SK-N-SH (cell line): ENCODE data around the gene CACNA2D1. TPM values are rescaled to one million over a fixed set of nuclear protein-coding genes. Genes with fewer than 3 reads are reported as not detected.
A peak's percentile ranks its signal among the peaks of the same experiment; 100 is the strongest.

ENCODE experiments used
- CTCF ChIA-PET: fragments of 300-600, 350-600 bp; formaldehyde crosslinking; extraction: SDS; loops from one replicate; lab custom pipeline; 2021; lab: Yijun Ruan, JAX
- POLR2A ChIA-PET: fragments of 350-600 bp; sonication (Branson Sonifier 250); formaldehyde crosslinking; extraction: SDS; loops from one replicate; lab custom pipeline; 2020; ENCODE audit warnings: antibody characterized with exemption, inconsistent platforms; lab: Yijun Ruan, JAX
- DNase-seq: peaks from one replicate; pipeline ENCODE4 v3.0.0; 2012
- H2AFZ ChIP-seq: fragments of 200-600 bp; sonication (generic); 2 replicates; pipeline ENCODE4 v1.8.1; 2016; ENCODE audit warnings: antibody characterized with exemption, mild to moderate bottlenecking, low read depth
- H3F3A ChIP-seq: fragments of 200-600 bp; sonication (generic); replicated peaks from 2 replicates; pipeline ENCODE3; 2016; ENCODE audit warnings: antibody characterized with exemption, mild to moderate bottlenecking; ENCODE audit not compliant: insufficient read depth
- H3K27ac ChIP-seq, 2 experiments: fragments of 200-500 bp in 1 of 2; fragments of 200-600 bp in 1 of 2; sonication (Bioruptor generic) in 1 of 2; sonication (generic), shearing (Covaris generic) in 1 of 2; 2 replicates each; pipeline versions ENCODE4 v1.5.1 to v1.6.1; 2014 to 2016; ENCODE audit warnings: low read depth in 2 of 2, inconsistent platforms in 1 of 2, low read length in 1 of 2, mild to moderate bottlenecking in 1 of 2, mixed read lengths in 1 of 2
- H3K27me3 ChIP-seq: fragments of 200-600 bp; sonication (generic), shearing (Covaris generic); 2 replicates; pipeline ENCODE4 v1.6.1; 2016; ENCODE audit warnings: mixed run types; ENCODE audit not compliant: insufficient read depth
- H3K36me3 ChIP-seq, 2 experiments: fragments of 200-500 bp in 1 of 2; fragments of 200-600 bp in 1 of 2; sonication (Bioruptor generic) in 1 of 2; sonication (generic) in 1 of 2; replicated peaks in 1 of 2; 2 replicates each; pipeline versions ENCODE3 to v1.5.1; 2014 to 2016; ENCODE audit warnings: low read length in 1 of 2, mild to moderate bottlenecking in 1 of 2; ENCODE audit not compliant: insufficient read depth in 2 of 2, control insufficient read depth in 1 of 2
- H3K4me1 ChIP-seq, 2 experiments: fragments of 200-500 bp in 1 of 2; fragments of 200-600 bp in 1 of 2; sonication (Bioruptor generic) in 1 of 2; sonication (generic), shearing (Covaris generic) in 1 of 2; 2 replicates each; pipeline versions ENCODE4 v1.5.1 to v1.6.1; 2014 to 2016; ENCODE audit warnings: low read depth in 1 of 2, low read length in 1 of 2, mixed run types in 1 of 2; ENCODE audit not compliant: insufficient read depth in 2 of 2, control insufficient read depth in 1 of 2
- H3K4me2 ChIP-seq: fragments of 200-600 bp; sonication (generic), shearing (Covaris generic); 2 replicates; pipeline ENCODE4 v1.6.1; 2017; ENCODE audit warnings: mixed run types
- H3K4me3 ChIP-seq, 2 experiments: fragments of 200-500 bp in 1 of 2; fragments of 200-600 bp in 1 of 2; sonication (Bioruptor generic) in 1 of 2; sonication (generic), shearing (Covaris generic) in 1 of 2; 2 replicates each; pipeline versions ENCODE4 v1.5.1 to v1.8.1; 2014 to 2016; ENCODE audit warnings: low read depth in 2 of 2, inconsistent platforms in 1 of 2, low read length in 1 of 2, mild to moderate bottlenecking in 1 of 2, mixed read lengths in 1 of 2, moderate library complexity in 1 of 2
- H3K79me2 ChIP-seq: fragments of 200-600 bp; sonication (generic); 2 replicates; pipeline ENCODE4 v1.8.1; 2017; ENCODE audit warnings: mild to moderate bottlenecking; ENCODE audit not compliant: insufficient read depth
- H3K9ac ChIP-seq: fragments of 200-600 bp; sonication (generic); 2 replicates; pipeline ENCODE4 v1.6.1; 2017; ENCODE audit warnings: mixed run types
- H3K9me2 ChIP-seq: fragments of 200-600 bp; sonication (generic); 2 replicates; pipeline ENCODE4 v1.6.1; 2017; ENCODE audit warnings: mixed run types
- H3K9me3 ChIP-seq: fragments of 200-600 bp; sonication (generic); 2 replicates; pipeline ENCODE4 v1.6.1; 2017; ENCODE audit warnings: mixed run types, mild to moderate bottlenecking, moderate library complexity
- H4K20me1 ChIP-seq: fragments of 200-600 bp; sonication (generic); 2 replicates; pipeline ENCODE4 v1.6.1; 2017; ENCODE audit warnings: mild to moderate bottlenecking, mixed run types; ENCODE audit not compliant: insufficient read depth
- CTCF ChIP-seq: fragments of 200-600 bp; sonication (generic); IDR thresholded peaks from 2 replicates; pipeline ENCODE4 v1.6.1; 2017; ENCODE audit warnings: antibody characterized with exemption, mild to moderate bottlenecking, moderate library complexity
- EP300 ChIP-seq, 2 experiments: IDR thresholded peaks; 2 replicates each; pipeline versions ENCODE4 v1.4.0 to v1.6.1; 2012; ENCODE audit warnings: borderline replicate concordance in 1 of 2, low read depth in 1 of 2, low read length in 1 of 2
- GATA2 ChIP-seq: sonication (generic); formaldehyde crosslinking; IDR thresholded peaks from 2 replicates; pipeline ENCODE4 v1.5.0; 2020; ENCODE audit warnings: mild to moderate bottlenecking, missing genetic modification reagents
- MAX ChIP-seq: IDR thresholded peaks from 2 replicates; pipeline ENCODE4 v1.4.0; 2012; ENCODE audit warnings: low read depth
- MEF2A ChIP-seq: IDR thresholded peaks from 2 replicates; pipeline ENCODE4 v1.4.0; 2012; ENCODE audit warnings: low read depth, borderline replicate concordance
- MXI1 ChIP-seq: IDR thresholded peaks from 2 replicates; pipeline ENCODE4 v1.6.1; 2012; ENCODE audit warnings: mild to moderate bottlenecking, low read depth, low read length, improper control_type of control experiment
- WGBS: methylation state at CpG from one replicate; pipeline ENCODE4 v1.1.6; 2017; ENCODE audit warnings: low lambda C conversion rate; 5-methylcytosine and 5-hydroxymethylcytosine counted together
- polyA plus RNA-seq, 3 experiments: library from polyadenylated mRNA; depleted of rRNA; stranded (reverse); fragments of >200 nt; gene quantifications; 2 replicates each; pipeline ENCODE4 v1.2.3, GENCODE V29; 2012

The CACNA2D1 gene
- polyA plus RNA-seq, 1 of the 3 experiments (the other 2 are of a cell fraction): 3.4 TPM

- no peaks in the 10 kb centered on the region for H3K27me3 ChIP-seq
- CTCF ChIA-PET: no interaction called here
- DNase-seq: no peak
- no peaks in the 10 kb centered on the region for H3F3A ChIP-seq
- no peaks in the 10 kb centered on the region for H4K20me1 ChIP-seq
- H3K4me3 ChIP-seq: no peak overlapping the region
- H3K27ac ChIP-seq: no peak overlapping the region; a peak in 1 of 4 replicates
- TF ChIP-seq EP300 (IDR thresholded peaks at IDR 0.05; ENCODE audit: borderline replicate concordance in 1 of 2, low read depth in 1 of 2, low read length in 1 of 2): no peak
- TF ChIP-seq MXI1: no peak
- no peaks in the 10 kb centered on the region for H3K79me2 ChIP-seq
- no peaks in the 10 kb centered on the region for H3K9me3 ChIP-seq
- H3K4me2 ChIP-seq: no peak overlapping the region
- no peak overlapping the region for H2AFZ ChIP-seq
- H3K36me3 ChIP-seq: no peaks in the 10 kb centered on the region
- WGBS: 83% methylated on average over 1 of the region's 1 CpG
- H3K4me1 ChIP-seq: peaks cover 0 to 37% of the 10 kb centered on the region in 2 experiments; a peak in 2 of 4 replicates
- POLR2A ChIA-PET: no interaction called here
- no peaks in the 10 kb centered on the region for H3K9me2 ChIP-seq
- H3K9ac ChIP-seq: no peak overlapping the region
Observed at GRCh38 chr7:82417898-82418297, 25.7 kb downstream of the CACNA2D1 start.

- no peak for TF ChIP-seq CTCF
- Histone ChIP-seq H3F3A (no peaks in the 10 kb centered on the region), H3K4me2 (no peak overlapping the region), H3K9ac (no peak overlapping the region), H4K20me1 (no peaks in the 10 kb centered on the region), H2AFZ (no peak overlapping the region), H3K36me3 (no peaks in the 10 kb centered on the region), H3K9me2 (no peaks in the 10 kb centered on the region), H3K4me1 (peaks cover 0 to 35% of the 10 kb centered on the region in 2 experiments; a peak in 2 of 4 replicates), H3K27me3 (no peaks in the 10 kb centered on the region), H3K9me3 (no peaks in the 10 kb centered on the region), H3K4me3 (no peak overlapping the region), H3K27ac (no peak overlapping the region), H3K79me2 (no peaks in the 10 kb centered on the region)
- DNase-seq: no peak
- WGBS: 100% methylated on average over 1 of the region's 1 CpG
- POLR2A ChIA-PET: no interaction called here
- CTCF ChIA-PET: interaction anchor here (1.0 to 1.5 kb wide), 6 partner anchors 12 to 182 kb away, joined by 3 to 4 read pairs (median 3); no protein-coding TSS in a partner anchor
Observed at GRCh38 chr7:82416402-82416801, 27.2 kb downstream of the CACNA2D1 start.

- WGBS: 92% methylated on average over 3 of the region's 3 CpGs
- Histone ChIP-seq H2AFZ (no peak overlapping the region), H3K9me2 (no peaks in the 10 kb centered on the region), H3K79me2 (no peaks in the 10 kb centered on the region), H3K9me3 (no peaks in the 10 kb centered on the region), H3K4me3 (no peak overlapping the region), H3K4me2 (no peak overlapping the region), H3K27me3 (no peaks in the 10 kb centered on the region), H4K20me1 (no peaks in the 10 kb centered on the region), H3K27ac (peak overlapping the region in 1 of 2 experiments; percentile 43; a peak in 2 of 4 replicates), H3K4me1 (peaks cover 0 to 21% of the 10 kb centered on the region in 2 experiments; a peak in 2 of 4 replicates), H3F3A (no peaks in the 10 kb centered on the region), H3K9ac (no peak overlapping the region), H3K36me3 (no peaks in the 10 kb centered on the region)
- no peak for DNase-seq
- CTCF ChIA-PET: interaction anchor here (0.8 to 2.3 kb wide), 2 partner anchors 23 to 157 kb away, joined by 3 to 8 read pairs; no protein-coding TSS in a partner anchor
- TF ChIP-seq GATA2 (0 out of 2 replicates have a peak, but pooled peaks have one; percentile 5), EP300 (IDR thresholded peaks at IDR 0.05; ENCODE audit: borderline replicate concordance in 1 of 2, low read depth in 1 of 2, low read length in 1 of 2) (no peak), MEF2A (no peak), MAX (no peak)
- POLR2A ChIA-PET: no interaction called here
Observed at GRCh38 chr7:82414389-82414788, 29.2 kb downstream of the CACNA2D1 start.
